OCI-LY7 (cell line): Measurements from ENCODE around the gene SLC35B3. TPM values are rescaled to one million over a fixed set of nuclear protein-coding genes. Genes with fewer than 3 reads are reported as not detected.

Experiments
- BruUV-seq: library from RNA; stranded (reverse); fragments of 400-500 nt; replicated peaks from 2 replicates; lab custom pipeline; 2021; lab: Mats Ljungman, UMichigan
- CTCF ChIA-PET: fragments of 300-600 bp; sonication (Branson Sonifier 250); formaldehyde crosslinking; loops from one replicate; lab custom pipeline; 2022; ENCODE audit warnings: antibody characterized with exemption; ENCODE audit not compliant: unreplicated experiment; lab: Charles Lee
- POLR2A ChIA-PET: fragments of 300-600 bp; sonication (Branson Sonifier 250); formaldehyde crosslinking; loops from one replicate; lab custom pipeline; 2022; ENCODE audit warnings: antibody characterized with exemption; lab: Charles Lee
- DNase-seq: peaks from one replicate; pipeline ENCODE4 v3.0.0-alpha.2; 2015; ENCODE audit warnings: low spot score
- H2AFZ ChIP-seq: fragments of 200-600 bp; sonication (generic), shearing (Covaris generic); 2 replicates; pipeline ENCODE4 v1.6.1; 2014; ENCODE audit warnings: mild to moderate bottlenecking, antibody characterized with exemption, low read length, moderate library complexity
- H3K27ac ChIP-seq: fragments of 200-600 bp; sonication (generic); 2 replicates; pipeline ENCODE4 v1.5.1; 2014; ENCODE audit warnings: mixed run types, low read depth, mild to moderate bottlenecking, moderate library complexity, low read length, inconsistent platforms; ENCODE audit not compliant: poor library complexity, severe bottlenecking
- H3K36me3 ChIP-seq: fragments of 200-600 bp; sonication (generic); 2 replicates; pipeline ENCODE4 v1.6.1; 2014; ENCODE audit warnings: mild to moderate bottlenecking, antibody characterized with exemption, low read length, moderate library complexity, mixed read lengths; ENCODE audit not compliant: insufficient read depth
- H3K4me1 ChIP-seq: fragments of 200-600 bp; sonication (generic); 2 replicates; pipeline ENCODE4 v1.5.1; 2014; ENCODE audit warnings: mild to moderate bottlenecking, low read length; ENCODE audit not compliant: insufficient read depth, poor library complexity, severe bottlenecking
- H3K4me2 ChIP-seq: fragments of 200-600 bp; sonication (generic); 2 replicates; pipeline ENCODE4 v1.6.1; 2014; ENCODE audit warnings: mild to moderate bottlenecking, low read length
- H3K4me3 ChIP-seq: fragments of 200-600 bp; sonication (generic); 2 replicates; pipeline ENCODE4 v1.5.1; 2014; ENCODE audit warnings: mild to moderate bottlenecking, low read depth, low read length; ENCODE audit not compliant: poor library complexity, severe bottlenecking
- H3K79me2 ChIP-seq: fragments of 200-600 bp; sonication (generic); 2 replicates; pipeline ENCODE4 v1.6.1; 2016; ENCODE audit warnings: low read depth, mild to moderate bottlenecking, low read length, moderate library complexity, mixed read lengths; ENCODE audit not compliant: insufficient read depth
- H3K9me2 ChIP-seq: fragments of 200-600 bp; sonication (generic); 2 replicates; pipeline ENCODE4 v1.6.1; 2016; ENCODE audit warnings: mild to moderate bottlenecking, low read length, mixed read lengths; ENCODE audit not compliant: insufficient read depth
- H3K9me3 ChIP-seq: fragments of 200-600 bp; sonication (generic); 2 replicates; pipeline ENCODE4 v1.6.1; 2014; ENCODE audit warnings: mild to moderate bottlenecking, mixed run types, low read length, mixed read lengths
- H4K20me1 ChIP-seq: fragments of 200-600 bp; sonication (generic); 2 replicates; pipeline ENCODE4 v1.6.1; 2014; ENCODE audit warnings: mild to moderate bottlenecking, antibody characterized with exemption, low read length, moderate library complexity, mixed read lengths; ENCODE audit not compliant: insufficient read depth
- CTCF ChIP-seq: fragments of 200-600 bp; sonication (generic); conservative IDR thresholded peaks from 2 replicates; pipeline ENCODE4 v1.5.1; 2014; ENCODE audit warnings: mild to moderate bottlenecking, antibody characterized with exemption, low read length, moderate library complexity, mixed read lengths
- EZH2phosphoT487 ChIP-seq: fragments of 200-600 bp; sonication (generic); IDR thresholded peaks from 2 replicates; pipeline ENCODE4 v1.6.1; 2018; ENCODE audit warnings: low read depth, borderline replicate concordance, mild to moderate bottlenecking, mixed run types, antibody characterized with exemption, low read length, moderate library complexity, mixed read lengths
- intact Hi-C: fragments of 100-400 bp; cut with micrococcal nuclease; formaldehyde crosslinking; loops from one replicate; pipeline ENCODE4 v1.10.0; 2022; ENCODE audit not compliant: unreplicated experiment
- total RNA-seq, 2 experiments: library from RNA; depleted of rRNA in 1 of 2; stranded (reverse); fragments of >200 nt in 1 of 2; shearing (Covaris generic) in 1 of 2; gene quantifications; 2 replicates each; pipeline ENCODE4 v1.2.3, GENCODE V29; 2014 to 2022

Gene SLC35B3
- total RNA-seq, 2 experiments from 2014 or later = 10.3 to 16.1 TPM

GRCh38 chr6:8481727-8482126 is 46.4 kb upstream of the SLC35B3 start:
- Histone ChIP-seq H2AFZ (no peak overlapping the region), H3K4me3 (no peak overlapping the region), H3K4me2 (no peak overlapping the region), H3K4me1 (no peaks in the 10 kb centered on the region), H4K20me1 (no peaks in the 10 kb centered on the region), H3K27ac (no peak overlapping the region), H3K9me3 (no peaks in the 10 kb centered on the region), H3K79me2 (no peaks in the 10 kb centered on the region), H3K9me2 (no peaks in the 10 kb centered on the region), H3K36me3 (no peaks in the 10 kb centered on the region)
- TF ChIP-seq CTCF (no peak), EZH2phosphoT487 (no peak)
- POLR2A ChIA-PET = interaction anchor here (0.6 to 1.3 kb wide), 2 partner anchors 9 to 18 kb away, joined by 3 to 4 read pairs; no protein-coding TSS in a partner anchor
- intact Hi-C loops = no loop called here
- DNase-seq = no peak
- BruUV-seq = no TSS peak
- CTCF ChIA-PET = no interaction called here

- Histone ChIP-seq H3K9me3 (no peaks in the 10 kb centered on the region), H3K4me1 (no peaks in the 10 kb centered on the region), H2AFZ (no peak overlapping the region), H3K27ac (no peak overlapping the region), H3K9me2 (no peaks in the 10 kb centered on the region), H3K4me3 (no peak overlapping the region), H3K79me2 (no peaks in the 10 kb centered on the region), H3K36me3 (no peaks in the 10 kb centered on the region), H3K4me2 (no peak overlapping the region), H4K20me1 (no peaks in the 10 kb centered on the region)
- no TSS peak for BruUV-seq
- DNase-seq = no peak
- intact Hi-C loops = no loop called here
- CTCF ChIA-PET = no interaction called here
- POLR2A ChIA-PET = no interaction called here
- TF ChIP-seq EZH2phosphoT487 (no peak), CTCF (no peak)
Measured at GRCh38 chr6:8478418-8478817, 43.1 kb upstream of the SLC35B3 start.

- ChIA-PET CTCF (no interaction called here), POLR2A (interaction anchor here (0.6 to 0.9 kb wide), 2 partner anchors 28 to 74 kb away, joined by 4 read pairs; no protein-coding TSS in a partner anchor)
- H3K36me3 ChIP-seq = no peaks in the 10 kb centered on the region
- H3K9me3 ChIP-seq = no peaks in the 10 kb centered on the region
- DNase-seq = no peak
- H3K4me1 ChIP-seq = no peaks in the 10 kb centered on the region
- H3K4me3 ChIP-seq = no peak overlapping the region
- no peaks in the 10 kb centered on the region for H3K9me2 ChIP-seq
- H2AFZ ChIP-seq = no peak overlapping the region
- no peaks in the 10 kb centered on the region for H3K79me2 ChIP-seq
- BruUV-seq = no TSS peak
- TF ChIP-seq EZH2phosphoT487 = no peak
- TF ChIP-seq CTCF = no peak
- no peaks in the 10 kb centered on the region for H4K20me1 ChIP-seq
- no peak overlapping the region for H3K4me2 ChIP-seq
- intact Hi-C loops = no loop called here
- H3K27ac ChIP-seq = no peak overlapping the region
Measured at GRCh38 chr6:8476656-8477055, 41.3 kb upstream of the SLC35B3 start.
